GM18511 (cell line): ENCODE data around the gene AKR7A2.
"Not testable (repeated sequence)": the region's sequence is repeated elsewhere in the genome, so short reads cannot be mapped to it uniquely, and the experiment has no call there.

Source experiments
- ATAC-seq: cut with Tn5 transposase; IDR thresholded peaks from one replicate; pipeline ENCODE4 v1.9.1; 2021; ENCODE audit warnings: mild to moderate bottlenecking, moderate library complexity; ENCODE audit not compliant: unreplicated experiment

AKR7A2 gene

DNA sequence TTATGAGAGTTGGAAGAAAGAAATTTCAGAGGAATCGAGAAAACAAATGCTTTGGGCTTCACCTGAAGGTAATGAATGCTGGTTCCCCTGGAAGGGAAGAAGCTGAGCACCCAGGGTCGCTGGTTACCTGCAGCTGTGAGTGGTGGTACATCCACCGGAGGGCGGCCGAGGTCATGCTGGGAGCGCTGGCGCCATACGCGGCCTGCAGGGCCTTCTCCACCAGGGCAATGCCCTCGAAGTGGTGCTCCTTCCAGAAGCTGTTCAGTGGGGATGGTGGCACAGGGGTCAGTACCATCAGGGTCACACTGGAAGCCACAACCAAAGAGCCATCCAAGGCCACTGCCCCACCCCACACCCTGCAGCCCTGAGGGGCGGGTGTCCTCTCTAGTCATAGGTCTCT is 43.5 kb downstream of the AKR7A2 start:
- ATAC-seq: no peak

DNA sequence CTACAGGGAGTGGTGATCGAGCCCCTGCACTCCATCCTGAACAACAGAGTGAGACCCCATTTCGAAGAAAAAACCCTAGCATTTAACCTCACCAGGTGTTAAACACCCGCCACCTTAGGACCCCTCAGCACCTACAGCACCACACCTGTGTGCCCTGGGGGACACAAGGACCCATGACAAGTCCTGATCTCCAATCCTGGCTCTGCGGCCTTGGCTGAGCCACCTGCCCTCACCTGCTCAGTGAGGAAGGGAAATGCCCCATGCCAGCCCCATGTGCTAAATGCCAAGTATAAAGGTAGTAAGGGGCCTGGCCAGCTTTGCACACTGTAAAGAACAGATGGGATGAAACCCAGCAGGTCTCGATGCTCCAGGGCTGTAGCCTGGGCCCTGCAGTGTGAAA is 49.2 kb downstream of the AKR7A2 start:
- ATAC-seq: no peak

DNA sequence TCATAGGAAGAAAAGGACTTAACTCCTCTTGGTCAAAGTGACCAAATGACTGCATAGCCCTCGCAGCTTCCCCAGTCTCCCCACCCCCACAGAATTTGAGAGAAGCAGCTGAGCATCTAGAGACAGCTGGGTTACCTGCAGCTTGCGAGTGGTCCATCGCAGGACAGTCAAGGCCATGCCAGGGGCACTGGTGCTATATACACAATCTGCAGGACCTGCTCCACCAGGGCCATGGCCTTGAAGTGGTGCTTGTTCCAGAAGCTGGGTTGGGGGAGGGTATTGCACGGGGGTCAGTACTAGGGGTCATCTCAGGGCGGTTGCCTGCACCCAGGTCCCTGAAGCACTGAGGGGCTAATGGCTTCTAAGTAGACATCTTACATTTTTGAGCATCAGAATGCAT is 49.9 kb downstream of the AKR7A2 start:
- no peak for ATAC-seq

DNA sequence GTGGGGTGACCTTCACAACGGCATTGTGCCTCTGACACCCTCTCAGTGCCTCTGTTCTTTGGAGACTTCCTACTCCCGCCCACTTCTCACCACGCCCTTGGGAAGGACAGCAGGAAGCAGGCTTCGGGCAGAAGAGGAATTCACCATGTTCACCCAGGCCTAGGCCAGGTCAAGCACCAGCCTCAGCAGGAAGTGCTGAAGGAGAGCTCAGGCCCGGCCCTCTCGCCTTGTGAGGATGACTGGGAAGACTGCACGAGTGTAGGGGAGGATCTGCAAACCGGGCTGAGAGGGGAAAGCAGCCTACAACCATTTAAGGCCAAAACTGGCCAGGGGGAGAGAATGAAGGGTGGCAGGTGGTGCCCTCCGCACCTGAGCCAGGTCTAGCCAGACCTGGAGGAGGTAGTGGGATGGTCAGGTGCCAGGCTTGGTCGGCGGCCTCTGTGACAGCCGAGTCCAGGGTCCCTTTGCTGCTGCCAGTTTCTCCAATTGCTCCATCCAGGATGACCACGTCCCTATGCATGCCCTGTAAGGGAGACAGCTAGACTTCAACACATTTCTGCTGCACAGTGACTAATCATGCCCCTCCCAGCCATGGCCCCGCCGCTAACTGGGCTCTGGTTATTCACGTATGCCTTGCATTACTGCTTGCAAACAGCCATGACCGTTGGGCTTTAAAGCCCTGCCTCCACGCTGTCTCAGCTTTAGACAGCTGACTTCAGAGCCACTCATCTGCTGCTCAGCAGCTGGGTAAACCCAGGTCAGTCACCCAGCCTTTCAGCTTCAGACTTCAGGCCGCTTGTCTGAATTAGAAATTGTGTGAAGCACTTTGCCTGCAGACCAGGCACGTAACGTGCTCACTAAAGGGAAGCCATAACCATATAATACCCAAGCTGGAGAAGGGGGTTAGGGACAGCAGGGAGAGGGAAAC is 51.5 kb downstream of the AKR7A2 start:
- no peak for ATAC-seq

DNA sequence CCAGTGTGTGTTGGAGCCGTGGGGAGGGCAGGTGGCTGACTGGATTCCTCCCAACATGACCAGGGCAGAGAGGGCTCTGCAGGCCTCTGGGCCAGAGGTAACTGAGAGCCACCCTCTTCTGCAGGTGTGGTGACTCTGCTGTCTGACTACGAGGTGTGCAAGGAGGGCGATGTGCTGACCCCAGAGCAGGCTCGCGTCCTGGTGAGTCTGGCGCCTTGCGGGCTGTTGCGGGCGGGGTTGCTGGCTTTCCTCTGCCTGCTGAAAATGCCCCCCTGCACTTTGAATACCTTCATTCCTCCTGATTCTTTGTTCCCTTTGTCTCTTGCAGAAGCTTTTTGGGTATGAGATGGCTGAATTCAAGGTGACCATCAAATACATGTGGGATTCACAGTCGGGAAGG is 53.6 kb downstream of the AKR7A2 start:
- ATAC-seq: no peak

DNA sequence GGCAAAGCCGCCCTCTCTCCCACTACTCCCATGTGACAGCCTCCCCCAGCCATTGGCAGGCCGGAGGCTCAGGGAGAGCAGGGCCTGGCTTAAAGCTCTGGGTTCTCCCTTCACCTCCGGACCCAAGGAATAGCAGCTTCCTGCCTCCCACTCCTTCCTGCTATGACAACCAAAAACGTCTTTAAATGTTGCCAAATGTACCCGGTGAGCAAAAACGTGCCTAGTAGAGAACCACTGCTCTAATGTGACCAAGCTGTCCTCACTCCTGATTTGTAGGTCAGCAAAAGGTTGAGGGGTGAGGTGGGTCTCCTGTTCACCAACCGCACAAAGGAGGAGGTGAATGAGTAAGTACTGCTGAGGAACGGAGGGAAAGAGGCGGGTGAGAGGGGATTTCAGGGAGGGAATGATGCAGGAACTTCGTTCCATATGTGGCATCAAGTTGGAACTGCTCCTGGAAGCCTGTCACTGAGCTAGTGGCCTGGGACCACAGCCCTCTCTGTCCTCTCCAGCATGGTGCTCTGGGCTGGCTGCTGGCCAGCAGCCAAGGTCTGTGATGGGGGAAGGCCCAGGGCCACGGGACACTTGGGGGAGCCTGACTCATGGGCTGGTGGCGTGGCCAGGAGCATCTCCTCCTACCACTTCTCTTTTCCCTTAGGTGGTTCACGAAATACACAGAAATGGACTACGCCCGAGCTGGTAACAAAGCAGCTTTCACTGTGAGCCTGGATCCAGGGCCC is 54.6 kb downstream of the AKR7A2 start:
- no peak for ATAC-seq

DNA sequence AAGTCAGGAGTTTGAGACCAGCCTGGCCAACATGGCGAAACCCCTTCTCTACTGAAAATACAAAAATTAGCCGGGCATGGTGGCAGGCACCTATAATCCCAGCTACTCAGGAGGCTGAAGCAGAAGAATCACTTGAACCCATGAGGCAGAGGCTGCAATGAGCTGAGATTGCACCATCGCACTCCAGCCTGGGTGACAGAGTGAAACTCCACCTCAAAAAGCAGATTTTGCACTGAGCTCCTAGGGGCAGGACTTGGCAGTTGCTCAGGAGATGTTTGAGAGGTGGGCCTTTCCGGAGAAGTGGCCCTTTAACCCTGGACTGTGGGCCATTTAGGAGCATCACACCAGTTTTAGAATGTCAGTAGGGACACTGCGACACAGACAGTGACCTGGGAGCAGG is 55.6 kb downstream of the AKR7A2 start:
- ATAC-seq: not testable (repeated sequence)

DNA sequence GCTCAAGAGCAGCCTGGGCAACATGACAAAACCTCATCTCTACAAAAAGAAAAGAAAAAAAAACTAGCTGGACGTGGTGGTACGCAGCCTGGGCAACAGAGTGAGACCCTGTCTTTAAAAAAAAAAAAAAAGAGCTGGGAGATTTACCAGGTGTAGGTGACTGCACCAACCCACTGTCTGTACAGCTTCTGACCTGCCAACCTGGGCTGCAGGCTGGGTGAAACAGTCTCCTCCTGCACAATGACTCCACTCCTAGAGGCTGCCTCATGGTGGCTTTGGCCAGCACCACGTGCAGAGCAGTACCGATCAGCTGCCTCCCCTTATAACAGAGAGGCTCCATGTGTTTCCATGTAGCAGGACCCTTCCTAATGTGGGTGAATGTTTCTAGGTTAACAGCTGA is 56.7 kb downstream of the AKR7A2 start:
- ATAC-seq: no peak

DNA sequence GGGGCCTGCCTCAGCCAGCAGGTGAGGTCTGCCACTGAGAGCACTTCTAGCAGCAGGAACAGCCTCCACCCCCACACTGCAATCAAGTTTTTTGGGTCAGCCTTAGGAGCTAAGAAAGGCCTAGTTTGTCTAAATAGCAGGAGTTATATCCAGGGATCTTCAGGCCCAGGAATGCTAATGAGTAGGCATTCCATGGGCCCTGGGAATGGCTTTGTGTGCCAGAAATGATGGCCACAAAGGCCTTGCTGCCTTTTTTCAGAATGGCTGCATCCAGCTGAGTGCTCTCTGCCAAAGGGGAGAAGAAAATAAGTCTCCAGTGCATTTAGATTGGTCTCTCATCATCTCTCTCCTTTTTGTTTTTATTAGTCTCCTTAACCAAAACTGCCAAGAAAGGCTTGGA is 57.5 kb downstream of the AKR7A2 start:
- no peak for ATAC-seq
